GM12878 (cell line): Measurements from ENCODE around the gene KCTD16. TPM values are rescaled to one million over a fixed set of nuclear protein-coding genes. Genes with fewer than 3 reads are reported as not detected.

ENCODE experiments used
- ATAC-seq: fragments of 200-7000 bp; cut with Tn5 transposase; 3 replicates; pipeline ENCODE4 v1.9.1; 2020; ENCODE audit warnings: mild to moderate bottlenecking, moderate library complexity
- BruUV-seq: library from RNA; stranded (reverse); fragments of 400-500 nt; replicated peaks from 2 replicates; lab custom pipeline; 2021; lab: Mats Ljungman, UMichigan
- CTCF ChIA-PET: fragments of 300-600 bp; sonication (Branson Sonifier 250); formaldehyde crosslinking; extraction: SDS; loops from one replicate; lab custom pipeline; 2021; ENCODE audit warnings: inconsistent platforms; lab: Yijun Ruan, JAX
- POLR2A ChIA-PET: fragments of 350-600 bp; formaldehyde crosslinking; extraction: SDS; loops from one replicate; lab custom pipeline; 2021; ENCODE audit warnings: inconsistent platforms; lab: Charles Lee
- RAD21 ChIA-PET: fragments of 300-600 bp; sonication (Branson Sonifier 250); formaldehyde crosslinking; loops from one replicate; lab custom pipeline; 2023; ENCODE audit warnings: antibody characterized with exemption; ENCODE audit not compliant: unreplicated experiment; lab: Charles Lee
- SMC1A ChIA-PET: fragments of 300-600 bp; sonication (Branson Sonifier 250); formaldehyde crosslinking; loops from one replicate; lab custom pipeline; 2023; ENCODE audit not compliant: unreplicated experiment, uncharacterized antibody; lab: Charles Lee
- DNase-seq: peaks from one replicate; pipeline ENCODE4 v3.0.0-alpha.2; 2011; ENCODE audit warnings: low read depth, low spot score
- FAIRE-seq: peaks from 3 replicates; lab custom pipeline; 2011; peaks lifted over from hg19 to GRCh38; lab: Jason Lieb, UNC
- H2AFZ ChIP-seq: 2 replicates; pipeline ENCODE4 v1.6.0; 2011; ENCODE audit warnings: low read depth, low read length, control low read depth; ENCODE audit not compliant: control insufficient read depth
- H3K27ac ChIP-seq: 2 replicates; pipeline ENCODE4 v1.5.1; 2011; ENCODE audit warnings: control low read depth; ENCODE audit not compliant: control insufficient read depth, insufficient read depth
- H3K27me3 ChIP-seq, 2 experiments: replicated peaks in 1 of 2; 2 replicates each; pipeline versions ENCODE4 v1.6.0 to v1.6.1; 2011; ENCODE audit warnings: low read length in 1 of 2; ENCODE audit not compliant: control insufficient read depth in 2 of 2, insufficient read depth in 2 of 2
- H3K36me3 ChIP-seq, 2 experiments: 2 replicates each; pipeline ENCODE4 v1.5.1; 2011; ENCODE audit warnings: low read length in 1 of 2; ENCODE audit not compliant: control insufficient read depth in 2 of 2, insufficient read depth in 2 of 2
- H3K4me1 ChIP-seq: 2 replicates; pipeline ENCODE4 v1.6.1; 2011; ENCODE audit warnings: mild to moderate bottlenecking, low read length, moderate library complexity, mixed read lengths; ENCODE audit not compliant: control insufficient read depth, insufficient read depth
- H3K4me2 ChIP-seq: 2 replicates; pipeline ENCODE4 v1.6.0; 2011; ENCODE audit warnings: control low read depth; ENCODE audit not compliant: control insufficient read depth, insufficient read depth
- H3K4me3 ChIP-seq: fragments of 200-600 bp; sonication (generic); 2 replicates; pipeline ENCODE4 v1.5.1; 2016
- H3K79me2 ChIP-seq: 2 replicates; pipeline ENCODE4 v1.6.0; 2011; ENCODE audit warnings: low read length; ENCODE audit not compliant: control insufficient read depth, insufficient read depth
- H3K9ac ChIP-seq: 2 replicates; pipeline ENCODE4 v1.8.0; 2011; ENCODE audit warnings: low read length, control low read depth, mixed read lengths; ENCODE audit not compliant: control insufficient read depth, insufficient read depth
- H3K9me3 ChIP-seq: replicated peaks from 3 replicates; pipeline ENCODE4 v1.5.1; 2011; ENCODE audit warnings: mild to moderate bottlenecking, low read length; ENCODE audit not compliant: control insufficient read depth, insufficient read depth
- H4K20me1 ChIP-seq: 2 replicates; pipeline ENCODE4 v1.6.0; 2011; ENCODE audit not compliant: control insufficient read depth, insufficient read depth
- EGR1 ChIP-seq, 2 experiments: IDR thresholded peaks; 1 replicate in 1 of 2; 2 replicates in 1 of 2; pipeline ENCODE4 v1.6.1; 2011 to 2012; ENCODE audit warnings: low read depth in 2 of 2, low read length in 2 of 2, borderline replicate concordance in 1 of 2, mild to moderate bottlenecking in 1 of 2, moderate library complexity in 1 of 2
- ETV6 ChIP-seq, 2 experiments: fragments of 450-650 bp in 1 of 2; IDR thresholded peaks in 1 of 2; conservative IDR thresholded peaks in 1 of 2; 2 replicates each; pipeline ENCODE4 v1.6.1; 2014; ENCODE audit warnings: antibody characterized with exemption in 1 of 2, borderline replicate concordance in 1 of 2, low read depth in 1 of 2, mild to moderate bottlenecking in 1 of 2, moderate library complexity in 1 of 2
- EZH2 ChIP-seq: IDR thresholded peaks from 2 replicates; pipeline ENCODE4 v1.6.1; 2012; ENCODE audit warnings: low read depth, mild to moderate bottlenecking, control low read depth, inconsistent platforms, low read length, borderline replicate concordance; ENCODE audit not compliant: control insufficient read depth
- FOXK2 ChIP-seq: fragments of 450-650 bp; IDR thresholded peaks from 2 replicates; pipeline ENCODE4 v1.6.1; 2017; ENCODE audit warnings: mild to moderate bottlenecking, moderate library complexity
- HDAC2 ChIP-seq: fragments of 200-600 bp; sonication (generic); IDR thresholded peaks from 2 replicates; pipeline ENCODE4 v1.6.1; 2017
- IRF5 ChIP-seq: fragments of 450-650 bp; IDR thresholded peaks from 2 replicates; pipeline ENCODE4 v1.6.1; 2017; ENCODE audit warnings: borderline replicate concordance
- MEF2A ChIP-seq: IDR thresholded peaks from 2 replicates; pipeline ENCODE4 v1.6.1; 2011; ENCODE audit warnings: low read depth, mild to moderate bottlenecking, low read length, moderate library complexity; ENCODE audit not compliant: insufficient read depth
- RCOR1 ChIP-seq: conservative IDR thresholded peaks from 2 replicates; pipeline ENCODE4 v1.6.1; 2012; ENCODE audit warnings: low read depth, low read length, improper control_type of control experiment
- SIX5 ChIP-seq: IDR thresholded peaks from 2 replicates; pipeline ENCODE4 v1.6.1; 2011; ENCODE audit warnings: mild to moderate bottlenecking, low read depth, low read length, moderate library complexity; ENCODE audit not compliant: severe bottlenecking
- SKIL ChIP-seq: fragments of 450-650 bp; IDR thresholded peaks from 2 replicates; pipeline ENCODE4 v1.6.1; 2017; ENCODE audit warnings: mild to moderate bottlenecking, low read depth, inconsistent platforms; ENCODE audit not compliant: poor library complexity, severe bottlenecking
- SPI1 ChIP-seq: IDR thresholded peaks from 2 replicates; pipeline ENCODE4 v1.6.1; 2011; ENCODE audit warnings: low read depth, mild to moderate bottlenecking, low read length, moderate library complexity, borderline replicate concordance; ENCODE audit not compliant: insufficient read depth
- WGBS: methylation state at CpG from one replicate; pipeline ENCODE4 v1.1.6; 2016; ENCODE audit warnings: low lambda C conversion rate; ENCODE audit not compliant: insufficient replicate concordance, insufficient coverage; ENCODE audit errors: missing lambda C conversion rate; 5-methylcytosine and 5-hydroxymethylcytosine counted together
- in situ Hi-C: fragments of 300-500 bp; cut with MboI; formaldehyde crosslinking; loops from 9 replicates; pipeline ENCODE4 v1.14.3; 2018; ENCODE audit warnings: mixed read lengths
- intact Hi-C: fragments of 100-400 bp; cut with micrococcal nuclease; formaldehyde crosslinking; loops from one replicate; pipeline ENCODE4 v1.14.2; 2022; ENCODE audit not compliant: unreplicated experiment
- polyA plus RNA-seq, 11 experiments: library from polyadenylated mRNA; depleted of rRNA in 4 of 11; unstranded in 6 of 11; stranded (reverse) in 5 of 11; fragments of >200 nt; fragmentation: Nextera tagmentation in 4 of 11; fragmentation: Illumina TruSeq in 1 of 11; extraction: Ambion mirVana in 4 of 11; extraction: Trizol in 1 of 11; gene quantifications; 1 replicate in 1 of 11; 2 replicates in 10 of 11; pipeline versions ENCODE4 v1.2.1 to v1.2.3, GENCODE V29; 2011 to 2016; ENCODE audit warnings: inconsistent platforms in 2 of 11, missing spikeins in 2 of 11, low read depth in 1 of 11
- total RNA-seq, 4 experiments: library from RNA; depleted of rRNA in 3 of 4; stranded (reverse); fragments of >200 nt in 3 of 4; fragmentation: Illumina TruSeq in 1 of 4; extraction: Trizol in 1 of 4; gene quantifications; 2 replicates each; pipeline versions ENCODE4 v1.2.1 to v1.2.3, GENCODE V29; 2013 to 2021

Gene KCTD16
- total and polyA plus RNA-seq, 10 of the 15 experiments (the other 5 are each of a cell fraction or from before 2014, with no cell fraction given): 0.03 to 0.10 (median 0.06) TPM; not detected in 3

- TF ChIP-seq MEF2A: no peak
- TF ChIP-seq HDAC2: no peak
- no peak for TF ChIP-seq EZH2
- TF ChIP-seq SPI1: no peak
These were observed 301.5 kb downstream of the KCTD16 start (continued) for GRCh38 chr5:144472221-144472620.

GRCh38 chr5:144473650-144474049 is 303.0 kb downstream of the KCTD16 start:
- no TSS peak for BruUV-seq
- H3K27ac ChIP-seq: no peak overlapping the region
- no peaks in the 10 kb centered on the region for H3K4me1 ChIP-seq
- DNase-seq (no peak), ATAC-seq (no peak), FAIRE-seq (no peak)
- POLR2A ChIA-PET: no interaction called here
- SMC1A ChIA-PET: no interaction called here
- H3K9me3 ChIP-seq: no peaks in the 10 kb centered on the region
- intact Hi-C loops: no loop called here
- no peaks in the 10 kb centered on the region for H3K36me3 ChIP-seq
- no peaks in the 10 kb centered on the region for H3K27me3 ChIP-seq
- no peak overlapping the region for H2AFZ ChIP-seq
- 54% methylated on average over 13 of the region's 13 CpGs for WGBS
- no peaks in the 10 kb centered on the region for H3K79me2 ChIP-seq
- no peak for TF ChIP-seq IRF5
- TF ChIP-seq SKIL: no peak
- TF ChIP-seq ETV6 (conservative IDR thresholded peaks at IDR 0.05 in 1 of 2, IDR thresholded peaks at IDR 0.05 in 1 of 2; ENCODE audit: borderline replicate concordance in 1 of 2, low read depth in 1 of 2): no peak
- no peak for TF ChIP-seq HDAC2
- TF ChIP-seq SIX5: no peak
- TF ChIP-seq FOXK2: no peak
- no peak for TF ChIP-seq EGR1 (IDR thresholded peaks at IDR 0.05; ENCODE audit: borderline replicate concordance in 1 of 2, low read depth in 2 of 2, low read length in 2 of 2)
- no peak for TF ChIP-seq RCOR1
- TF ChIP-seq, all 136 proteins: peak for 0
- Histone ChIP-seq H3K4me3 (no peak overlapping the region), H4K20me1 (no peaks in the 10 kb centered on the region), H3K9ac (no peak overlapping the region), H3K4me2 (no peak overlapping the region)
- ChIA-PET RAD21 (no interaction called here), CTCF (no interaction called here)
- in situ Hi-C loops: no loop called here
